WTC11 (cell line): Measurements from ENCODE around the gene EPHA2. TPM values are rescaled to one million over a fixed set of nuclear protein-coding genes. Genes with fewer than 3 reads are reported as not detected.

Experiments used
- ATAC-seq: fragments of 200-7000 bp; cut with Tn5 transposase; 2 replicates; pipeline ENCODE4 v1.10.0; 2021; ENCODE audit warnings: mild to moderate bottlenecking, moderate library complexity
- CTCF ChIA-PET: fragments of 300-600 bp; sonication (Branson Sonifier 250); formaldehyde crosslinking; loops from one replicate; lab custom pipeline; 2021; ENCODE audit warnings: antibody characterized with exemption; lab: Charles Lee
- POLR2A ChIA-PET: fragments of 350-600 bp; sonication (Branson Sonifier 250); formaldehyde crosslinking; loops from one replicate; lab custom pipeline; 2021; ENCODE audit warnings: antibody characterized with exemption; lab: Charles Lee
- DNase-seq: peaks from one replicate; pipeline ENCODE4 v3.0.0; 2021; ENCODE audit warnings: low spot score
- H3K27ac Mint-ChIP-seq: 2 replicates; pipeline ENCODE4 v1.8.0; 2021; ENCODE audit warnings: mixed read lengths
- H3K27me3 Mint-ChIP-seq: 2 replicates; pipeline ENCODE4 v1.8.0; 2021; ENCODE audit warnings: low read depth, mild to moderate bottlenecking, moderate library complexity, mixed read lengths
- H3K36me3 Mint-ChIP-seq: 2 replicates; pipeline ENCODE4 v1.8.0; 2021; ENCODE audit warnings: mixed read lengths
- H3K4me1 Mint-ChIP-seq: 2 replicates; pipeline ENCODE4 v1.8.0; 2022; ENCODE audit warnings: mixed read lengths
- H3K4me3 Mint-ChIP-seq: 2 replicates; pipeline ENCODE4 v1.8.0; 2021; ENCODE audit warnings: mild to moderate bottlenecking, moderate library complexity, mixed read lengths
- H3K9me3 Mint-ChIP-seq: 2 replicates; pipeline ENCODE4 v1.8.0; 2021; ENCODE audit warnings: mixed read lengths
- ETV6 ChIP-seq: sonication (generic); formaldehyde crosslinking; IDR thresholded peaks from 2 replicates; pipeline ENCODE4 v1.8.1; 2022; ENCODE audit warnings: mild to moderate bottlenecking, missing genetic modification reagents
- GABPB1 ChIP-seq: sonication (generic); formaldehyde crosslinking; IDR thresholded peaks from 2 replicates; pipeline ENCODE4 v1.8.1; 2023; ENCODE audit warnings: mild to moderate bottlenecking, missing genetic modification reagents
- GRHL2 ChIP-seq: fragments of 250-450 bp; sonication (Bioruptor Pico); IDR thresholded peaks from 2 replicates; pipeline ENCODE4 v1.8.0; 2022; ENCODE audit warnings: mild to moderate bottlenecking, moderate library complexity; ENCODE audit not compliant: insufficient replicate concordance, severe bottlenecking
- HMGA2 ChIP-seq: fragments of 250-450 bp; sonication (Bioruptor Pico); IDR thresholded peaks from 2 replicates; pipeline ENCODE4 v1.4.0; 2021; ENCODE audit warnings: mild to moderate bottlenecking, moderate library complexity
- NFE2L1 ChIP-seq: sonication (generic); formaldehyde crosslinking; IDR thresholded peaks from 2 replicates; pipeline ENCODE4 v1.8.1; 2023; ENCODE audit warnings: missing genetic modification reagents
- NFYB ChIP-seq: sonication (generic); formaldehyde crosslinking; conservative IDR thresholded peaks from 2 replicates; pipeline ENCODE4 v1.8.0; 2022; ENCODE audit warnings: low read depth, missing genetic modification reagents
- ZNF121 ChIP-seq: sonication (generic); formaldehyde crosslinking; IDR thresholded peaks from 2 replicates; pipeline ENCODE4 v1.8.0; 2023; ENCODE audit warnings: missing genetic modification reagents
- ZNF396 ChIP-seq: fragments of 250-450 bp; sonication (Bioruptor Pico); IDR thresholded peaks from 2 replicates; pipeline ENCODE4 v1.8.0; 2021; ENCODE audit warnings: mild to moderate bottlenecking, moderate library complexity, borderline replicate concordance
- ZNF416 ChIP-seq: fragments of 250-450 bp; sonication (Bioruptor Pico); IDR thresholded peaks from 2 replicates; pipeline ENCODE4 v1.9.0; 2021; ENCODE audit warnings: mild to moderate bottlenecking, inconsistent platforms
- ZNF671 ChIP-seq: fragments of 250-450 bp; sonication (Bioruptor Pico); IDR thresholded peaks from 2 replicates; pipeline ENCODE4 v1.8.0; 2021; ENCODE audit warnings: mild to moderate bottlenecking
- total RNA-seq: library from RNA; stranded (reverse); gene quantifications from 3 replicates; pipeline ENCODE4 v1.2.3, GENCODE V29; 2021
- TF ChIP-seq, protein P1 (sequence below): fragments of 250-450 bp; sonication (Bioruptor Pico); IDR thresholded peaks from 2 replicates; pipeline ENCODE4 v1.9.0; 2021; ENCODE audit warnings: mild to moderate bottlenecking
- TF ChIP-seq, protein P2 (sequence below): sonication (generic); formaldehyde crosslinking; IDR thresholded peaks from 2 replicates; pipeline ENCODE4 v1.8.0; 2023; ENCODE audit warnings: mild to moderate bottlenecking, missing genetic modification reagents
- TF ChIP-seq, protein P3 (sequence below): sonication (generic); formaldehyde crosslinking; IDR thresholded peaks from 2 replicates; pipeline ENCODE4 v1.8.0; 2023; ENCODE audit warnings: missing genetic modification reagents, mild to moderate bottlenecking, borderline replicate concordance
- TF ChIP-seq, protein P4 (sequence below): fragments of 250-450 bp; sonication (Bioruptor Pico); IDR thresholded peaks from 2 replicates; pipeline ENCODE4 v1.8.0; 2021; ENCODE audit warnings: mild to moderate bottlenecking
- TF ChIP-seq, protein P5 (sequence below): sonication (generic); formaldehyde crosslinking; IDR thresholded peaks from 2 replicates; pipeline ENCODE4 v1.8.0; 2022; ENCODE audit warnings: mild to moderate bottlenecking, missing genetic modification reagents

EPHA2 gene
- total RNA-seq, 1 experiment from 2014 or later = 44.4 TPM

DNA sequence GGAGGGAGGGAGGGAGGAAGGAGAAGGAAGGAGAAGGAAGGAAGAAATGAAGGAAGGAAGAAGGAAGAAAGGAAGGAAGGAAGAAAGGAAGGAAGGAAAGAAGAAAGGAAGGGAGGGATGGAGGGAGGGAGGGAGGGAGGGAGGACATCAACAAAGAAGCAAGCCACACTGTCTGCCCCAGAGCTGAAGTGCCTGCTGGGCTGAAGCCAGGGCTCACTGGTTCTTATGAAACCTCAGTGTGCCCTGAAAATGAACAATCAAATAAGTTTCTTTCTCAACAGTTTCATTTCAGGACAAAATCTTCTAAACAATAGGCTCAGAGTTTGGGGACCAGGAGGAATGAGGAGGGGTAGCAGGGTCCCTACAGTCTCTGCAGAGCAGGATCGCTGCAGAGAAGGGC, 35.4 kb upstream of the EPHA2 start:
- H3K4me3 Mint-ChIP-seq = no peak overlapping the region

DNA sequence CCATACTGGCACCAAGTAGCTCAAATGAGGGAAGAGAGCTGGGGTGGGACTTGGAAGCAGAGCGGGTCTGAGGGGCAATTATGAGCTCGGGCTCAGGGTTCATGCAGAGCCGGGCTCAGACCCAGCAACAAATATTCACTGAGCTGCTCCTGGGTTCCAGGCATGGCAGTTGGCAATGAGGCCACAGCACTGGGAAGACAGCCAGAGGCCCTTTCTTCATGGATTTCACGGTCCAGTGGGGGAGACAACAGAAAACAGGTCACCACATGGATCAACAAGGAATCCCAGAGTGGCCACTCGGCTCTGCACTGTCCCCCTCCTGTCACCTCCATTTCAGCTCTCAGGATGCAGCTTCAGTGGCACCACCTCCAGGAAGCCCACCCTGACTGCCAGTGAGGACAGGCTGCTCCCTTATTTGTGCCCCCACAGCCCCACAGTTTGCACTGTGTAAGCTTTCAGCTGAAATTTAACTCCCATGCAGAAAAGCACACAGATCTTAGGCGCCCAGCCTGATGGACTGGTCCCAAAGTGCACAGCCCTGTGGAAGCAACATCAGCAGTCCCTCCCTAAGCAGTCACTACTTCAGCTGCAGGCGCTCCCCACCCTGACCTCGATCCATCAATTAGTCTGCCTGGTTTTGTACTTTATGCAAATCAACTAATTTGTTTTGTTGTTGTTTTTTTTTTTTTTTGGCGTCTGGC, 34.2 kb upstream of the EPHA2 start:
- no peak overlapping the region for H3K4me3 Mint-ChIP-seq
- CTCF ChIA-PET = interaction anchor here (0.7 to 7.2 kb wide), 9 partner anchors 26 to 173 kb away, joined by 3 to 161 read pairs (median 3); partner anchors contain the start of genes EPHA2 and FAM131C

More for the DNA sequence above, 35.4 kb upstream of the EPHA2 start:
- Mint-ChIP-seq H3K27me3 (no peaks in the 10 kb centered on the region), H3K36me3 (no peaks in the 10 kb centered on the region), H3K27ac (no peak overlapping the region), H3K4me1 (no peaks in the 10 kb centered on the region), H3K9me3 (no peaks in the 10 kb centered on the region)
- ChIA-PET POLR2A (interaction anchor here (0.5 kb wide), 1 partner anchor 9 kb away, joined by 3 read pairs; no protein-coding TSS in a partner anchor), CTCF (interaction anchor here (1.1 to 7.2 kb wide), 3 partner anchors 29 to 118 kb away, joined by 3 to 161 read pairs (median 4); partner anchors contain the start of gene FAM131C)
- no peak for DNase-seq
- TF ChIP-seq, protein P1, sequence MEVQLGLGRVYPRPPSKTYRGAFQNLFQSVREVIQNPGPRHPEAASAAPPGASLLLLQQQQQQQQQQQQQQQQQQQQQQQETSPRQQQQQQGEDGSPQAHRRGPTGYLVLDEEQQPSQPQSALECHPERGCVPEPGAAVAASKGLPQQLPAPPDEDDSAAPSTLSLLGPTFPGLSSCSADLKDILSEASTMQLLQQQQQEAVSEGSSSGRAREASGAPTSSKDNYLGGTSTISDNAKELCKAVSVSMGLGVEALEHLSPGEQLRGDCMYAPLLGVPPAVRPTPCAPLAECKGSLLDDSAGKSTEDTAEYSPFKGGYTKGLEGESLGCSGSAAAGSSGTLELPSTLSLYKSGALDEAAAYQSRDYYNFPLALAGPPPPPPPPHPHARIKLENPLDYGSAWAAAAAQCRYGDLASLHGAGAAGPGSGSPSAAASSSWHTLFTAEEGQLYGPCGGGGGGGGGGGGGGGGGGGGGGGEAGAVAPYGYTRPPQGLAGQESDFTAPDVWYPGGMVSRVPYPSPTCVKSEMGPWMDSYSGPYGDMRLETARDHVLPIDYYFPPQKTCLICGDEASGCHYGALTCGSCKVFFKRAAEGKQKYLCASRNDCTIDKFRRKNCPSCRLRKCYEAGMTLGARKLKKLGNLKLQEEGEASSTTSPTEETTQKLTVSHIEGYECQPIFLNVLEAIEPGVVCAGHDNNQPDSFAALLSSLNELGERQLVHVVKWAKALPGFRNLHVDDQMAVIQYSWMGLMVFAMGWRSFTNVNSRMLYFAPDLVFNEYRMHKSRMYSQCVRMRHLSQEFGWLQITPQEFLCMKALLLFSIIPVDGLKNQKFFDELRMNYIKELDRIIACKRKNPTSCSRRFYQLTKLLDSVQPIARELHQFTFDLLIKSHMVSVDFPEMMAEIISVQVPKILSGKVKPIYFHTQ (CRISPR knock-in tag) = no peak
- TF ChIP-seq NFE2L1 (CRISPR knock-in tag) = no peak
- TF ChIP-seq GRHL2 = no peak
- no peak for TF ChIP-seq ZNF416 (CRISPR knock-in tag)
- TF ChIP-seq GABPB1 (CRISPR knock-in tag) = no peak
- TF ChIP-seq NFYB = no peak
- no peak for TF ChIP-seq ZNF121 (CRISPR knock-in tag)
- TF ChIP-seq, protein P2, sequence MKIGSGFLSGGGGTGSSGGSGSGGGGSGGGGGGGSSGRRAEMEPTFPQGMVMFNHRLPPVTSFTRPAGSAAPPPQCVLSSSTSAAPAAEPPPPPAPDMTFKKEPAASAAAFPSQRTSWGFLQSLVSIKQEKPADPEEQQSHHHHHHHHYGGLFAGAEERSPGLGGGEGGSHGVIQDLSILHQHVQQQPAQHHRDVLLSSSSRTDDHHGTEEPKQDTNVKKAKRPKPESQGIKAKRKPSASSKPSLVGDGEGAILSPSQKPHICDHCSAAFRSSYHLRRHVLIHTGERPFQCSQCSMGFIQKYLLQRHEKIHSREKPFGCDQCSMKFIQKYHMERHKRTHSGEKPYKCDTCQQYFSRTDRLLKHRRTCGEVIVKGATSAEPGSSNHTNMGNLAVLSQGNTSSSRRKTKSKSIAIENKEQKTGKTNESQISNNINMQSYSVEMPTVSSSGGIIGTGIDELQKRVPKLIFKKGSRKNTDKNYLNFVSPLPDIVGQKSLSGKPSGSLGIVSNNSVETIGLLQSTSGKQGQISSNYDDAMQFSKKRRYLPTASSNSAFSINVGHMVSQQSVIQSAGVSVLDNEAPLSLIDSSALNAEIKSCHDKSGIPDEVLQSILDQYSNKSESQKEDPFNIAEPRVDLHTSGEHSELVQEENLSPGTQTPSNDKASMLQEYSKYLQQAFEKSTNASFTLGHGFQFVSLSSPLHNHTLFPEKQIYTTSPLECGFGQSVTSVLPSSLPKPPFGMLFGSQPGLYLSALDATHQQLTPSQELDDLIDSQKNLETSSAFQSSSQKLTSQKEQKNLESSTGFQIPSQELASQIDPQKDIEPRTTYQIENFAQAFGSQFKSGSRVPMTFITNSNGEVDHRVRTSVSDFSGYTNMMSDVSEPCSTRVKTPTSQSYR = no peak
- TF ChIP-seq ZNF396 = no peak
- ATAC-seq = no peak

More for the DNA sequence above, 34.2 kb upstream of the EPHA2 start:
- DNase-seq (no peak), ATAC-seq (no peak)
- Mint-ChIP-seq H3K9me3 (no peaks in the 10 kb centered on the region), H3K36me3 (no peaks in the 10 kb centered on the region), H3K4me1 (no peaks in the 10 kb centered on the region), H3K27ac (no peak overlapping the region), H3K27me3 (no peaks in the 10 kb centered on the region)
- POLR2A ChIA-PET = no interaction called here
- TF ChIP-seq, protein P3, sequence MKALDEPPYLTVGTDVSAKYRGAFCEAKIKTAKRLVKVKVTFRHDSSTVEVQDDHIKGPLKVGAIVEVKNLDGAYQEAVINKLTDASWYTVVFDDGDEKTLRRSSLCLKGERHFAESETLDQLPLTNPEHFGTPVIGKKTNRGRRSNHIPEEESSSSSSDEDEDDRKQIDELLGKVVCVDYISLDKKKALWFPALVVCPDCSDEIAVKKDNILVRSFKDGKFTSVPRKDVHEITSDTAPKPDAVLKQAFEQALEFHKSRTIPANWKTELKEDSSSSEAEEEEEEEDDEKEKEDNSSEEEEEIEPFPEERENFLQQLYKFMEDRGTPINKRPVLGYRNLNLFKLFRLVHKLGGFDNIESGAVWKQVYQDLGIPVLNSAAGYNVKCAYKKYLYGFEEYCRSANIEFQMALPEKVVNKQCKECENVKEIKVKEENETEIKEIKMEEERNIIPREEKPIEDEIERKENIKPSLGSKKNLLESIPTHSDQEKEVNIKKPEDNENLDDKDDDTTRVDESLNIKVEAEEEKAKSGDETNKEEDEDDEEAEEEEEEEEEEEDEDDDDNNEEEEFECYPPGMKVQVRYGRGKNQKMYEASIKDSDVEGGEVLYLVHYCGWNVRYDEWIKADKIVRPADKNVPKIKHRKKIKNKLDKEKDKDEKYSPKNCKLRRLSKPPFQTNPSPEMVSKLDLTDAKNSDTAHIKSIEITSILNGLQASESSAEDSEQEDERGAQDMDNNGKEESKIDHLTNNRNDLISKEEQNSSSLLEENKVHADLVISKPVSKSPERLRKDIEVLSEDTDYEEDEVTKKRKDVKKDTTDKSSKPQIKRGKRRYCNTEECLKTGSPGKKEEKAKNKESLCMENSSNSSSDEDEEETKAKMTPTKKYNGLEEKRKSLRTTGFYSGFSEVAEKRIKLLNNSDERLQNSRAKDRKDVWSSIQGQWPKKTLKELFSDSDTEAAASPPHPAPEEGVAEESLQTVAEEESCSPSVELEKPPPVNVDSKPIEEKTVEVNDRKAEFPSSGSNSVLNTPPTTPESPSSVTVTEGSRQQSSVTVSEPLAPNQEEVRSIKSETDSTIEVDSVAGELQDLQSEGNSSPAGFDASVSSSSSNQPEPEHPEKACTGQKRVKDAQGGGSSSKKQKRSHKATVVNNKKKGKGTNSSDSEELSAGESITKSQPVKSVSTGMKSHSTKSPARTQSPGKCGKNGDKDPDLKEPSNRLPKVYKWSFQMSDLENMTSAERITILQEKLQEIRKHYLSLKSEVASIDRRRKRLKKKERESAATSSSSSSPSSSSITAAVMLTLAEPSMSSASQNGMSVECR (CRISPR knock-in tag) = no peak
- TF ChIP-seq ETV6 (CRISPR knock-in tag) = no peak
- TF ChIP-seq HMGA2 = no peak
- TF ChIP-seq, protein P4, sequence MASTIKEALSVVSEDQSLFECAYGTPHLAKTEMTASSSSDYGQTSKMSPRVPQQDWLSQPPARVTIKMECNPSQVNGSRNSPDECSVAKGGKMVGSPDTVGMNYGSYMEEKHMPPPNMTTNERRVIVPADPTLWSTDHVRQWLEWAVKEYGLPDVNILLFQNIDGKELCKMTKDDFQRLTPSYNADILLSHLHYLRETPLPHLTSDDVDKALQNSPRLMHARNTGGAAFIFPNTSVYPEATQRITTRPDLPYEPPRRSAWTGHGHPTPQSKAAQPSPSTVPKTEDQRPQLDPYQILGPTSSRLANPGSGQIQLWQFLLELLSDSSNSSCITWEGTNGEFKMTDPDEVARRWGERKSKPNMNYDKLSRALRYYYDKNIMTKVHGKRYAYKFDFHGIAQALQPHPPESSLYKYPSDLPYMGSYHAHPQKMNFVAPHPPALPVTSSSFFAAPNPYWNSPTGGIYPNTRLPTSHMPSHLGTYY (CRISPR knock-in tag) = no peak
- TF ChIP-seq, protein P5, sequence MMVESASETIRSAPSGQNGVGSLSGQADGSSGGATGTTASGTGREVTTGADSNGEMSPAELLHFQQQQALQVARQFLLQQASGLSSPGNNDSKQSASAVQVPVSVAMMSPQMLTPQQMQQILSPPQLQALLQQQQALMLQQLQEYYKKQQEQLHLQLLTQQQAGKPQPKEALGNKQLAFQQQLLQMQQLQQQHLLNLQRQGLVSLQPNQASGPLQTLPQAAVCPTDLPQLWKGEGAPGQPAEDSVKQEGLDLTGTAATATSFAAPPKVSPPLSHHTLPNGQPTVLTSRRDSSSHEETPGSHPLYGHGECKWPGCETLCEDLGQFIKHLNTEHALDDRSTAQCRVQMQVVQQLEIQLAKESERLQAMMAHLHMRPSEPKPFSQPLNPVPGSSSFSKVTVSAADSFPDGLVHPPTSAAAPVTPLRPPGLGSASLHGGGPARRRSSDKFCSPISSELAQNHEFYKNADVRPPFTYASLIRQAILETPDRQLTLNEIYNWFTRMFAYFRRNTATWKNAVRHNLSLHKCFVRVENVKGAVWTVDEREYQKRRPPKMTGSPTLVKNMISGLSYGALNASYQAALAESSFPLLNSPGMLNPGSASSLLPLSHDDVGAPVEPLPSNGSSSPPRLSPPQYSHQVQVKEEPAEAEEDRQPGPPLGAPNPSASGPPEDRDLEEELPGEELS (CRISPR knock-in tag) = no peak
- no peak for TF ChIP-seq ZNF671
